ENCODE results near the gene PDE7B. TPM values are rescaled to one million over a fixed set of nuclear protein-coding genes. Genes with fewer than 3 reads are reported as not detected.
"Not testable (repeated sequence)": the region's sequence is repeated elsewhere in the genome, so short reads cannot be mapped to it uniquely, and the experiment has no call there.

PDE7B gene
- total RNA-seq, 4 donors from 2014 or later, result 7.8 to 13.7 (median 8.6) TPM

DNA sequence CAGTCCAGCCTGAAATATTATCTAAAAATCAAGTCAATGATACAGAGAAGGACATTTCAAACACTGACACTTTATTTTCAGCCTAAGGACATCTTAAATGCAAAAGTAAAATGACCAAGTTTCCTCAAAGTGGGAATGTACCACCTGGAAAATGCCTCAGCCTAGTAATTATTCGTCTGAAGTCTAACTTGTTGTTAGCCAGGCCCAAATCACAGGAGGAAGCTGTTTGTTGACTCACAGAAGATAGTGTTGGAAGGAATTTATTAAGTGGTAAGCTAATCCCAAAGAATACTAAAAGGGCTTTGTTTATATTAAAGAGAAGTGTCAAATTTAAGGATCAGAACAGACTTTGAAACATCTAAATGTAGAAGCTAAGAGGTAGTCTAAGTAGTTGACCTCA lies 2.5 kb downstream of the PDE7B start:
- H3K27ac ChIP-seq, result peak overlapping the region in 2 of 3 donors; percentile 19 to 37
- intact Hi-C loops (cut with DNase I), result no loop called here
- 71 to 76% methylated on average over 1 of the region's 1 CpG for WGBS, 2 donors

DNA sequence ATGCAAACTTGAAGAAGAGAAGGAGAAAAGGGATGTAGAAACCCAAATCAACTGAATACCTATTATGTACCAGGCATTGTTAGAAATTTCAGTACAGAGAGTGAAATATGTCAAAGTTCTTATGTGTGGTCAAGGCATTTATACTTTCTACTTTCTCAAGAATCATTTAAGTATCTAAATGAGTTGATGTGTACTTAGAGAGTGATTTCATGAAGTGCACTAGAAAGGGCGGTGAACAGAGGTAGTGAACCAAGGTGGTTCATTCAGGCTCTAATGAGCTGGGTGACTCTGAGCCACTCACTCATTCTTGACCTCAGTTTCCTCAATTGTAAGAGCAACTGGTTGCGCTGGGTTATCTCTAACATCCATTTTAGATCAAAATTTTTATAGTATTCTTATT lies 3.3 kb downstream of the PDE7B start:
- H3K27me3 ChIP-seq, result no peaks in the 10 kb centered on the region
- no peaks in the 10 kb centered on the region for H3K36me3 ChIP-seq
- no peak for DNase-seq
- H3K4me3 ChIP-seq (replicated peaks in 1 of 3), result no peak overlapping the region
- TF ChIP-seq, protein P1, sequence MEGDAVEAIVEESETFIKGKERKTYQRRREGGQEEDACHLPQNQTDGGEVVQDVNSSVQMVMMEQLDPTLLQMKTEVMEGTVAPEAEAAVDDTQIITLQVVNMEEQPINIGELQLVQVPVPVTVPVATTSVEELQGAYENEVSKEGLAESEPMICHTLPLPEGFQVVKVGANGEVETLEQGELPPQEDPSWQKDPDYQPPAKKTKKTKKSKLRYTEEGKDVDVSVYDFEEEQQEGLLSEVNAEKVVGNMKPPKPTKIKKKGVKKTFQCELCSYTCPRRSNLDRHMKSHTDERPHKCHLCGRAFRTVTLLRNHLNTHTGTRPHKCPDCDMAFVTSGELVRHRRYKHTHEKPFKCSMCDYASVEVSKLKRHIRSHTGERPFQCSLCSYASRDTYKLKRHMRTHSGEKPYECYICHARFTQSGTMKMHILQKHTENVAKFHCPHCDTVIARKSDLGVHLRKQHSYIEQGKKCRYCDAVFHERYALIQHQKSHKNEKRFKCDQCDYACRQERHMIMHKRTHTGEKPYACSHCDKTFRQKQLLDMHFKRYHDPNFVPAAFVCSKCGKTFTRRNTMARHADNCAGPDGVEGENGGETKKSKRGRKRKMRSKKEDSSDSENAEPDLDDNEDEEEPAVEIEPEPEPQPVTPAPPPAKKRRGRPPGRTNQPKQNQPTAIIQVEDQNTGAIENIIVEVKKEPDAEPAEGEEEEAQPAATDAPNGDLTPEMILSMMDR (IDR thresholded peaks at IDR 0.05), result no peak
- TF ChIP-seq POLR2A (IDR thresholded peaks at IDR 0.05), result no peak
- intact Hi-C loops (cut with DNase I), result no loop called here
- 66 to 83% methylated on average over 2 of the region's 2 CpGs for WGBS, 2 donors
- peaks cover 19 to 39% of the 10 kb centered on the region in 2 donors for H3K4me1 ChIP-seq
- peak overlapping the region in 2 of 3 donors; percentile 19 to 37 for H3K27ac ChIP-seq
- no peaks in the 10 kb centered on the region for H3K9me3 ChIP-seq

More for the DNA sequence above, 2.5 kb downstream of the PDE7B start:
- Histone ChIP-seq H3K9me3 (no peaks in the 10 kb centered on the region), H3K36me3 (no peaks in the 10 kb centered on the region), H3K4me3 (replicated peaks in 1 of 3) (no peak overlapping the region), H3K27me3 (no peaks in the 10 kb centered on the region), H3K4me1 (peaks cover 19 to 39% of the 10 kb centered on the region in 2 donors)
- TF ChIP-seq, protein P1 (IDR thresholded peaks at IDR 0.05), result no peak
- no peak for TF ChIP-seq POLR2A (IDR thresholded peaks at IDR 0.05)
- DNase-seq, result no peak

DNA sequence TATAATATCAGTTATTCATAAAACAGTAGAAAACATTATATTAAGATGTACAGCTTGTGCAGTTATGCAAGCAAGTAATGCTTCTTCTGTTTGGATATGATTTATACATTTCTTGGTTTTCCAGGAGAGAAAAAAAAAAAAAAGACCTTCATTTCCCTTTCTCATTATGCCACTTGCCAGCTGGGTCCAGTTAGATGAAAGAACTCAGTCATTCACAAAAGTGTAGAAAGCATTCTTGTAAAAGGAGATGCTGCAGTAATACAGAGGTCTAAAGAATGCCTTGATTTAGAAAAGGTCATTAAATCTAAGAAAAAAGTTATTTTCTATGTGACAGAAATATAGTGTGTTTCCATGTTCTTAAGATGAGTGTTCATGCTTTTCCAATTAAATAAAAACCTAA lies 7.4 kb downstream of the PDE7B start:
- Histone ChIP-seq H3K4me3 (replicated peaks in 1 of 3) (no peak overlapping the region), H3K9me3 (no peaks in the 10 kb centered on the region), H3K36me3 (no peaks in the 10 kb centered on the region), H3K27me3 (no peaks in the 10 kb centered on the region), H3K27ac (no peak overlapping the region), H3K4me1 (peaks cover 27 to 31% of the 10 kb centered on the region in 2 donors)
- TF ChIP-seq, protein P1 (IDR thresholded peaks at IDR 0.05), result no peak
- TF ChIP-seq POLR2A (IDR thresholded peaks at IDR 0.05), result no peak
- DNase-seq, result no peak
- intact Hi-C loops (cut with DNase I), result no loop called here

DNA sequence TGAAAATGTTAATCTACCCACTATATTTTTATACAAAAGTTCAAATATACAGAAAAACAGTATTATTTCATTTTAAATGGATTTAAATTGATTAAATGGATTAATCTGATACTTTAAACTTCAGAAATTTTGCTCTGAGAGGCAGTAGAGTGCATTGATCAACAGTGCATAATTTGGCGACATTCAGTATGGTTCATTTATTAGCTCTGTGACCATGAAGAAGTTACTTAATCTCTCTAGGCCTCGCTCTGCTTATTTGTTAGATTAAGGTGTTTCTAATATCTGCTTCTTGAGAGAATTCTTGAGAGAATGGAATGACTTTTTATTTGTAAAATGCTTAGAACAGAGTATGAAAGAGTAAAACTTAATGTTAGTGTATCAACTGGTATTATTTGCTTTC lies 8.9 kb downstream of the PDE7B start:
- Histone ChIP-seq H3K27me3 (no peaks in the 10 kb centered on the region), H3K4me3 (replicated peaks in 1 of 3) (no peak overlapping the region), H3K27ac (no peak overlapping the region), H3K9me3 (no peaks in the 10 kb centered on the region), H3K36me3 (no peaks in the 10 kb centered on the region), H3K4me1 (peaks cover 17 to 24% of the 10 kb centered on the region in 2 donors)
- TF ChIP-seq, protein P1 (IDR thresholded peaks at IDR 0.05), result no peak
- no peak for TF ChIP-seq POLR2A (IDR thresholded peaks at IDR 0.05)
- WGBS, 2 donors, result 91 to 97% methylated on average over 2 of the region's 2 CpGs
- intact Hi-C loops (cut with DNase I), result no loop called here
- DNase-seq, result no peak

DNA sequence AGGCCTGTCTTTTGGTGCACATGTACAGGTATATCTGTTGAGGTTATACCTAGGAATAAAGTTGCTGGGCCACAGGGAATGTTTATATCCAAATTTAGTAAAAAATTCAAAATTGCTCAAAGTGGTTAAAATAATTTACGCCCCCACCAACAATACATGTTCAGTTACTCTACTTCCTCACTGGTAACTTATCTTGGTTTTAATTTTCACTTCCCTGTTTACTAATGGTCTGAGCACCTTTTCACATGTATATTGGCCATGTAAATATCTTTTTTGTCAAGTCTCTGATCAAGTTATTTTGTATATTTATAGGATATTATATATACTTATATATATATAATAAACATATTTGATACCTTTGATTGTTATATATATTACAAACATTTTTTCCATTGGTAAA lies 9.7 kb downstream of the PDE7B start:
- Histone ChIP-seq H3K36me3 (no peaks in the 10 kb centered on the region), H3K27ac (no peak overlapping the region), H3K27me3 (no peaks in the 10 kb centered on the region), H3K4me3 (replicated peaks in 1 of 3) (no peak overlapping the region), H3K9me3 (no peaks in the 10 kb centered on the region), H3K4me1 (peaks cover 16 to 17% of the 10 kb centered on the region in 2 donors)
- TF ChIP-seq, protein P1 (IDR thresholded peaks at IDR 0.05), result no peak
- TF ChIP-seq POLR2A (IDR thresholded peaks at IDR 0.05), result no peak
- no peak for DNase-seq
- 94 to 97% methylated on average over 1 of the region's 1 CpG for WGBS, 2 donors
- intact Hi-C loops (cut with DNase I), result no loop called here

DNA sequence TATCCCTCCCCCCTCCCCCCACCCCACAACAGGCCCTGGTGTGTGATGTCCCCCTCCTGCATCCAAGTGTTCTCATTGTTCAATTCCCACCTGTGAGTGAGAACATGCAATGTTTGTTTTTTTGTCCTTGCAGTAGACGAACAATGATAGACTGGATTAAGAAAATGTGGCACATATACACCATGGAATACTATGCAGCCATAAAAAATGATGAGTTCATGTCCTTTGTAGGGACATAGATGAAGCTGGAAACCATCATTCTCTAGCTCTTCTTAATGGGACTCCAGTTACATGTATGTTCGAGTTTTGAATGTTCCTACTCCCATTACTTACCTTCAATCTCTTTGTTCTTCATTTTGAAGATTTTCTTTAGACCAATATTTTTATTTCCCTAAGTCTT lies 13.4 kb downstream of the PDE7B start:
- peaks cover 13 to 17% of the 10 kb centered on the region in 2 donors for H3K4me1 ChIP-seq
- H3K36me3 ChIP-seq; intact Hi-C loops (cut with DNase I); H3K27me3 ChIP-seq; H3K4me3 ChIP-seq (replicated peaks in 1 of 3); H3K27ac ChIP-seq; DNase-seq; H3K9me3 ChIP-seq: not testable (repeated sequence)
- WGBS, 2 donors, result 72 to 99% methylated on average over 2 of the region's 2 CpGs

Data from thyroid gland (tissue), 4 donors.